ENCODE data around the gene HMGB1.

Gene HMGB1

DNA sequence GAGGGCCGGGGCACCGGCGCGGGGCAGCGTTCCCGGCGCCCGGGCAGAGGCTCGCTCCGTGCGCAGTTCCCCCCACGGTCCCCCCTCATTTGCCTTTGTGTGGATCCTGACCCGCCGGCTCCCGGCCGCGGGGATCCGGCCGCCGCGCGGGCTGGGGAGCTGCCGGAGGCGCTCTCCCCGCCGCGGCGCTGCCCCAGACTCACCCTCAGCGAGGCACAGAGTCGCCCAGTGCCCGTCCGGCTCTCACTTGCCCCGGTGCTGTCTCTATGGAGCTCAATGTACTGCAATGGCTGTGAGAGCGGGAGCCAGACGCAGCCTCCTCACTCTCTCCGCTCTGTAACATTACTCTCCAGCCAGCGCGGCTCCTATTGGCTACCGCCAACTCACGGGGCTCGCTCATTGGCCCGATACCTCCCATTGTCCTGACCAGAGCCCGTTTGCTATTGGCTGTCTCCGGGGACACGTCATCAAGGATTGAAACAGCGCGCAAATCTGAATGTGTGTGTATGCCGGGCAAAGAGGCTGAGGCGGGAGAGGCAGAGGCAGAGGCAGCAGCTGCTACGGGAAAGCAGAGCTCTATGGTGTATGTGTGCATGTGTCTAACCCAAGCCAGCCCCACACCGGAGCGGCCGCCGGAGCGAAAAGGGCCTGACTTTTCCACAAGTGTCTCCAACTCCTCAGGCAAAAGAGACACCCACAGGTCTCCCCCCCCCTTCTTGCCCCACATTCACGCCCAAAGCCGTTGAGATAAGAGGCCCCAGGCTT lies at the start of gene HMGB1:
HMGB1 (minus strand) TSS at position 344 of the 765 bp plus-strand sequence. CDS start 2,256 bp downstream, outside the sequence.
- peak; percentile 35 for FAIRE-seq

DNA sequence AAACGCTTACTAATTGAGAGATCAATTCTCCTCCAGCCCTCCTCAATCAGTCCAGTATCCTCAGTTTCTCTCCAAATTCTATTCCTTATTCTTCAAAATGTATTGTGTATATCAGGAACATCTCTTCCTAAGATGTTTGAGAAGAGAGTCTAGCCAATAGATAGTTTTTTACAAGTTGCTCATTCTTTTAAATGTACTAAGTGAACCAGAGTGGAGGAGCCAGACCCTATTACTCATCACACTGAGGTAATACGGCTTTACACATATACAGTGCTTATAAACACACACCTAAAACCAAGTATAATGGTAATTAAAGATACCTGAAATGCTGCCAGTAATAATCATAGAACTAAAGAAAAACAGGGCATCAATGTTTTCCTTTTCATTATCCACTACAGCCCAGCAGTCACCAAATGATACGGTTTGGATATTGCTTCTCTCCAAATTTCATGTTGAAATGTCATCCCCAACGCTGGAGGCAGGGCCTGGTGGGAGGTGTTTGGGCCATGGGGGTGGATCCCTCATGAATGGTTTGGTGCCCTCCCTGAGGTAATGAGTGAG lies 45.2 kb upstream of the HMGB1 start:
- FAIRE-seq (no peak), DNase-seq (ENCODE audit: low spot score) (no peak)

More for the DNA sequence above, at the start of gene HMGB1:
- DNase-seq (ENCODE audit: low spot score) = peak; percentile 93

DNA sequence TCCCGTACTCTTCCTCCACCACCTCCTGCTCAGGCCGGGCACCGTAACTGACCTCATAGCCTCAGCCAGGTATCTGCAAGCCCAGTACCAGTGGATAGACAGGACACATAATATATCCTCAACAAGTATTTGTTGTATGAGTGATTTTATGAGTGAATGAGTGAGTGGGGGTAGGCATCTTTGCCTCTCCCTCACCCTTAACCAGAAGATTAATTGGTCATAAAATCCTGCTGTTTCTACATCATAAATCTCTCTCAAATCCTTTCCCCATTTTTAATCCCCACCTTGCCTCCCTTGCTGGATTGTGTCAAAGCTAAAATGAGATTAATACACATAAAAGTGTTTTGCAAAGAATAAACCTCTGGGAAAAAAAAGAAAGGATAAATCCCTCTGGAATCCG lies 44.4 kb upstream of the HMGB1 start:
- DNase-seq (ENCODE audit: low spot score) = no peak
- no peak for FAIRE-seq

DNA sequence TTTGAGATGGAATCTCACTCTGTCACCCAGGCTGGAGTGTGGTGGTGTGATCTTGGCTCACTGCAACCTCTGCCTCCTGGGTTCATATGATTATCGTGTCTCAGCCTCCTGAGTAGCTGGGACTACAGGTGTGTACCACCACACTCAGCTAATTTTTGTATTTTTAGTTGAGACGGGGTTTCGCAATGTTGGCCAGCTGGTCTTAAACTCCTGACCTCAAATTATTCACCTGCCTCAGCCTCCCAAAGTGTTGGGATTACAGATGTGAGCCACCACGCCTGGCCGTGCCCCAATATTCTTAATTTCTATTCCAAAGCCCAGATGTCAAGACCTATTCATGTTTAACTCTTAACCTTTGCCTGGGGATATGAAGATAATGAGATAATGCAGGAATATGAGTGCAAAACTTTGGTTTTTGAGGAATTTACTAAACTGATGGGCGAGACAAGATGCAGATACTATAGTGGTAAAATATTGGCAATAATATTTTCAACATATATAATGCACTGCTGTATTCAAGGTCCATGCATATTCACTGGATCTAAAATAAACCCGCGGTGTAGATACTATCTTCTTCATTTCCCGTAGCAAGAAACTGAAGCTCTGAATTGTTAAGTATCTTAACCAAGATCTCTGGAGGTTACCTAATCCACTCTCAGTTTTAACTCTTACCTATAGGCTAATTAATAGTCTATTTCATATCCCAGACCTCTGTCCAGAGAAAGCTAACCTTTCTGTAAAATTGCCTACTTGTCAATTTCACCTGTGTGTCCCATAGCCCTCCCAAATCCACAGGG lies 43.7 kb upstream of the HMGB1 start:
- FAIRE-seq = no peak
- DNase-seq (ENCODE audit: low spot score) = no peak

DNA sequence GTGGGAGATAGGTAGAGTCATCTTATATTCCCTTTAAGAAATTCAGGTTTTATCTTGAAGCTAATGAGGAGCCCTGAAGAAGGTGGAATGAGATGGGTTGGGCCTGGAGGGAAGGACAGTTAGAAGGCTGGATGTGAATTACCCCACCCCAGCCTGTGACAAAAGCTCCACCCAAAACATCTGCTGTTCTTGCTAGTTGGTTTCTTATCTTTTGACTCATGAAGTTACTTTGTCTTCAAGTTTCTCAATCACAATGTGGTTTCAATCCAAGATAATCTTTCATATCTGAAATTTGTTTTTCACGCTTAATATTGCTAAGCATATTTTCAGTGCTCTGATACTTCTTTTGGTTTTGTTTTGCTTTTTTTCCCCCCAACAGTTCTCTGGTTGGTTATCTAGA lies 38.3 kb upstream of the HMGB1 start:
- DNase-seq (ENCODE audit: low spot score) (no peak), FAIRE-seq (no peak)

DNA sequence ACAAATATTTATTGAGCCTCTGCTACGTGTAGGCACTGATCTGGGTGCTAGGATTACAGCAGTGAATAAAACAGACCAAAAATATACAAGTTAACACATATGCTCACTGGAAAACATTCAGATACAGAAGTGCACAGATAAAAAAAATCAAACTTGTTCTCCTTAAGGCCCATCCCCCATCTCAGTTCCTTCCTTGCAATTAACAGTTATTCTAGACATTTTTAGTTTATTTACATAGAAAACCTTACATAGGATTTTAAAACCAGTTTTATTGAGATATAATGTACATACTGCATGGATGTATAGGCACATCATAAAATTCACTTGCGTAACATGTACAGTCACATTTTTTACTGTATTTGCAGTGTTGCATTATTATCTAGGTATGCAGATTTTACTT lies 36.5 kb upstream of the HMGB1 start:
- DNase-seq (ENCODE audit: low spot score) = no peak
- no peak for FAIRE-seq

DNA sequence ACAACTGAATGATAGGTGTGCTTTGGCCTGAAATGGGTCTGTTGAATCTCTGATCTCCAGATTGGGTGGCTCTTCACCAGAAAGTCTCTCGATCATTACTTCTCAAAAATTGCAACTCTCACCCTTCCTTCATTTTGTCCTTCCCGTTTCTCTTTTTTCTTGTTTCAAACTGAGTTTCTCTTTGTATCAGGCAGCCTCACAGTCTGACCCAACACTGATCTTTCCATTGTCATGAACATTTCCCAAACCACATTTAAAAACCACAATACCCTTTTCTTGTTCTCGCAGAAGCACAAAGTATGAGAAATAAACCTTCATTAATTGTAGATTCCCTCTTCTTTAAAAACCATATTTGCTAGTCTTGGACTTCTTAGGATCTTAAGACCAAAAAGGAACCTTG lies 33.6 kb upstream of the HMGB1 start:
- FAIRE-seq (no peak), DNase-seq (ENCODE audit: low spot score) (no peak)

DNA sequence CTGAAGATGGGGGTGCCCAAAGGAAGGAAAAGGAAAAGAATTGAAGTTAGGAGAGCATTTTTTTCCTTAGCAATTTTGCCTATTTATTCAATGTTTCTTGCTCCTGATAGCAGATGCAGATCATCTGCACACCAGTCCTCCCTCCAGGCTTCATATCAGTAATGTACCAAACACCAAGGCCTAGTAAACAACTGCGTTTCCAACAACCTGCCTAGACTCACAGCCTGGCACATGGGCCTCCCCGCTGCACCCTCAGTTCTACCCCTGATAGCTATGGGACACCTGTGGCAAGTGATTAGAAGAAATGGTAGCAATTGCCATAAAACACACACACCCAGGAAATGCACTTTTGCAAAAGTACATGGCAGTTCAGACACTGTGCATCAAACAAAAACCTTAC lies 30.4 kb upstream of the HMGB1 start:
- FAIRE-seq = no peak
- DNase-seq (ENCODE audit: low spot score) = no peak

DNA sequence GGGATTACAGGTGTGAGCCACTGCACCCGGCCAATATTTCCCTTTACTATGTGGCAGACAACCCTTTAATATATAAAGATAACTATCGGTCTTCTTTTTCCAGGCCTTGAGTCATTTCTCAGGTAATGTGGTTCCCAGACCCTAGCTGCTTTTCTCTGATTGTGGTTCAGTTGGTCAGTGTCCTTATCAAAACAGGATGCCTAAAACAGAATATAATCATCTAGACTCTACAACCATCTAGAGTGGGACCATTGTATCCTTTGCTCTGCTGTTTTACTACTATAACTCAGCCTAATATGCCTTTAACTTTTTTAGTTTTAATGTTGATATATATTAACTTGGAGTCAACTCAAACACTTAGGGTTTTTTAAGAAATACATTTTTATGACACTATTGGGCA lies 30.0 kb upstream of the HMGB1 start:
- no peak for FAIRE-seq
- no peak for DNase-seq (ENCODE audit: low spot score)

DNA sequence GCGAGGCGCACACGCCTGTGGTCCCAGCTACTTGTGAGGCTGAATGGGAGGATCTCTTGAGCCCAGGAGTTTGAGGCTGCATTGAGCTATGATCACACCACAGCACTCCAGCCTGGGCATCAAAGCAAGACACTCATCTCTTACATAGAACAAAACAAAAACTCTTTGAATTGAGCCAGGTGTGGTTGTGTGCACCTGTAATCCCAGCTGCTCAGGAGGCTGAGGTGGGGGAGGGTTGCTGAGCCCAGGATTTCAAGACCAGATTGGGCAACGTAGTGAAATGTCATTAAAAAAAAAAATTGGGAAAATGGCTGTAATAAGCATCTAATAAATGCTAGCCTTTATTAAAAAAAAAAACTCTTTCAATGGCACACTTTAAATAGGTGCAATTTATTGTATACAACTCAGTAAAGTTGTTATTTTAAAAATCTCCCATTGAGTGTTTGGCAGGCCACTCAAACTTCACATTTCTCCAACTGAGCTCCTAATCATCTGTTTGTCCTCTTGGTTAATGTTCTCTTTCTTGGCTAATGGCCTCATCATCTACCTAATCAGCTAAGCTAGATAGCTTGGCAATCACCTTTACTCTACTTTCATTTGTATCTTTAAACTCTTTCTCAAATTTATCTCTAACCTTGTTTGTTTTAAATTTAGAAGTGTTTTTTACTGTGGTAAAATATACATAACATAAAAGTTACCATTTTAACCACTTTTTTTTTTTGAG lies 28.1 kb upstream of the HMGB1 start:
- DNase-seq (ENCODE audit: low spot score) = no peak
- no peak for FAIRE-seq

DNA sequence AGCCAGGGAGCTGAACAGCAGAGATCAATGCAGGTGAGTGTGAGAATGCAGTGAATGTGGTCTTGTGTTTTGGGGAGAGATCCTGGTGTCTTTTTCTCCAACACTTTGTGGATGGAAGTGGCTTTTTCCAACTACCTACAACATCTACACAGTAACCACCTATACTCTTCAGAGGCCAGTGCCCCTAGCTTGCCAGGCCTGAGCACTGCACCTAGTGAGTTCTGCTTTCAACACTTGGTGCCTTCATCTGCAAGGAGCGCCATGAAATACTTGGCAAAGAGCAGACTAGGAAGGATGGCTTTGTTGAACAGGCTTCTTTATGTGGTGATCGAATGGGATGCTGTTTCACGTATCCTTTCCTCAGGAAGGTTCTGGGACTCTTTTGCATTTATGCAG lies 21.3 kb upstream of the HMGB1 start:
- FAIRE-seq = no peak

DNA sequence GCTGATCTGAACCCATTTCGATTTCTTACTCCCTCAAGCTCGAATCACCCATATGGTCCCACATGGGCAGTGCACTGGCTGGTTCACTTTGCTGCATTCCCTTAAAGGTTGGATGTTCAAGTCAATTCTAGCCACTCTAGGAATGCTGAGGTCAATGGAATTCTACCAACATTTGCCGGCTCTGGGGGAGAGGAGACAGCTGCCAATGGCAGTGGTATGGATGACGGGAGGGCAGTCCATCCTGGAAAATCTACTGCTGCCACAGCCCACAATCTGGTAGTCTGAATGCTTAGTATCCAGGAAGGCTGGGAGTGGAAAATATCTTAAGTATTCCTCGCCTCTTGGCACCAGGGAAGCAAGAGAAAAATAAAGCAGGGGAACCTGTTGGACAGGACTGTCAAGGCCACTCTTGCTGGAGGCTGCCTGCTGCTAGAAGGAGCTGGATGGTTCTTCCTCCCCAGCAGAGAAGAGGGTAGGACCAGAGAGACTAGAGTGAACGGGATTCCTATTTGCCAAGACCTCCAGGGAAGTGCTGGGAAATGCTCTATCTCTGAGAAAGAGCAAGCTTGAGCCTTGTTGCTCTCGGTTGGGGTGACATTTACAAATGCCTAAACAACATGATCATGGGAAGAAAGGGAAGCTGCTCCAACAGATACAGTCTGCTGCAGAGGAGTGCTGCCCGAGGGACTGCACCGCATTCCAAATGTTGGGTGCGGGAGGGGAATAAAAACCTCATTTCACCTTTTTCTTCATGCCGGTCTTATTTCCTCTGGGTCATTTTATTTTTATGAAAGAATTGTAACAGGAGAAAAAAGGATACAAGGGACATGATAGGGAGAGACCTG lies 20.7 kb upstream of the HMGB1 start:
- DNase-seq (ENCODE audit: low spot score) (no peak), FAIRE-seq (no peak)

More for the DNA sequence above, 21.3 kb upstream of the HMGB1 start:
- no peak for DNase-seq (ENCODE audit: low spot score)

DNA sequence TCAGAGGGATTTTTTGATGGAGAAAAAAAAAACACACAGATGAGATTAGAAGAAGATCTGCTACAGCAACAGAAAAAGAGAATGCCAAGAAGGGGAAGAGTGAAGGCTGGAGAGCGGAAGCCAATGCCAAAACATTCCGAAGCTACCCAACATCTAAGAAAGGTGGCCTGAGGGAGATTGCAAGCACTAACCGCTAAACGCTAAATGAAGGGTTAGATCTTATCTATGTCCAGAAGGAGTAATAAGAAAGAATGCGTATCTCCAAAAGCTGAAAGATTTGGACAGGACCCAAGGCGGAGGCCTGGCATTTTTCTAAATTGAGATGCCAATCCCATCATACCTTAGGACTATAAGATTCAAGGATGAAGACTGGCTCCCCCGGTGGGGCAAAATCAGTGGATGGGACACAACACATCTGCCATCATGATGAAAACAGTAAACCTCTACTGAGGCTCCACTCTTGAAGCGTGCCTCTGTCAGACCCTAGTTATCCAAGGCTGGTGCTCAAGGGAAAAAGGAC lies 15.6 kb upstream of the HMGB1 start:
- FAIRE-seq = no peak
- no peak for DNase-seq (ENCODE audit: low spot score)

DNA sequence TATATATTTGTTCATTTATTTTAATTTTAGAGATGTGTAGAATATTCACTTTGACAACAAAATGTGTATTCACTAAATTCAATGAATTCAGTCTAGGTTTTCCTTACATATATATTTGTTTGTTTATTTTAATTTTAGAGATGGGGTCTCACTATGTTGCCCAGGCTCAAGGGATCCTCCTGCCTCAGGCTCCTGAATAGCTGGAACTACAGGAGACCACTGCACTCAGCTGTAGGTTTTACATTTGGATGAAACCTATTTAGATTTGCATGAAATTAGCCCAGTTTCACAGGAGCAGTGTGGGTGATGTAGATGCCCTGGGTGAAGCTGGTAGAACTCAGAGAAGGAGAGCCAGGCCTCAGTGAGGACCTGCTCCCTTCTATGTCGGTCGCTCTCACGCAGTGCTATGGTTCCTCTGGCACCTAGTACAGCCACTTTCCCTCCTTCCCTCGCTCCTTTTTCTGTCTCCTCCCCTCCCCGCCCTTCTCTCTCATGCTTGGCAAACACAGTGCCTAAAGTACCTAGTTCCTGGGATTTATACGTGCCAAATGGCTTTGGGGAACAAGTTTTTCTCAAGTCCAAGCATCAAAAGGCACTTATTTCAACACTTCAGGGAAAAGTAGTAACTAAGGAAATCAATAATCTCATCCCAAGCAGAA lies 14.7 kb upstream of the HMGB1 start:
- no peak for FAIRE-seq
- no peak for DNase-seq (ENCODE audit: low spot score)

DNA sequence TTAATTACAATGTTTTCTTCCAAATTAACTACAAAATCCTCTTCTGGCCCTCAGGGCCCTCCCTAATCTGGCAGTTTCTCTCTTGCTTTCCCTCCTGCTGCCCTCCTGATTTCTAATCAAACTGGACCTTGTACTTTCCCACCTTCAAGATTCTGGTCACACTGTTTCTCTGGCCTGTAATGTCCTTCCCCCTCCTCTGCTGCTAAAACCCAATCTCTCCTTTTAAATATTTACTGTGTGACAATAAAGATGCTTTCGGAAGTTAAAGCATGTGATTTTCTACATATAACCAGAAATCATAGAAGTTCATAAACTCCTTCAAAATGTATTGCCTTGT lies 14.1 kb upstream of the HMGB1 start:
- no peak for FAIRE-seq
- no peak for DNase-seq (ENCODE audit: low spot score)

DNA sequence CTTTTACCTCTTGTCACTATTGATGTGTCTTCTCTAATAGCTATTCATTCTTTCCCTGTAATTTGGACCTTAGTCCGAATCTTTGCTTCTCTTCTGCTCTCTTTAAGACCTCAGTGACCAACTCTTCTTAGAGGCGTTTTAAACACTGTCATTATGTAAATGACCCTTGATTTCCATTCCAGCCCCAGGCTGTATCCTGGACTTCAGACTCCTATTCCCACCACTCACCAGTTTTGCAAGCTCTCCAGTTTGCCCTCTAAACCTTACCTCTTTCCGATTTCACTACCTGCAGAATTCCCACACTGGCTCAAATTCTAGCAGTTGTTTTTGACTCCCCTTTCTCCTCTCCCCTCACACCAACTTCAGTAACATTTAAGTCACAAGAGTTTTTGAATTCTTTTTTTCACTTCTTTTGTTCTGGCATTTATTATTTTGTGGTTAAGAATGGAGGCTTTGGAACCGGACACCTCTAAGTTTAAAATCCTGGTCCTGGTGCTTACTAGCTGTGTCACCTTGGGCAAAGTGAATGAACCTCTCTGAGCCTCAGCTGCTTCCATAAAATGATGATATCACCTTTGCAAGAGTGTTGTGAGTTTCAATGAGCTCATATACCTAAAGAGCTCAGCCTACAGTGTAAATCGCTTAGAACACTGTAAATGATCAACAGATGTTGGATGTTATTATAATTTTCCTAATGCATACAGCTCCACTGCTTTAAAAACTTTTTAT lies 13.6 kb upstream of the HMGB1 start:
- DNase-seq (ENCODE audit: low spot score) (no peak), FAIRE-seq (no peak)

DNA sequence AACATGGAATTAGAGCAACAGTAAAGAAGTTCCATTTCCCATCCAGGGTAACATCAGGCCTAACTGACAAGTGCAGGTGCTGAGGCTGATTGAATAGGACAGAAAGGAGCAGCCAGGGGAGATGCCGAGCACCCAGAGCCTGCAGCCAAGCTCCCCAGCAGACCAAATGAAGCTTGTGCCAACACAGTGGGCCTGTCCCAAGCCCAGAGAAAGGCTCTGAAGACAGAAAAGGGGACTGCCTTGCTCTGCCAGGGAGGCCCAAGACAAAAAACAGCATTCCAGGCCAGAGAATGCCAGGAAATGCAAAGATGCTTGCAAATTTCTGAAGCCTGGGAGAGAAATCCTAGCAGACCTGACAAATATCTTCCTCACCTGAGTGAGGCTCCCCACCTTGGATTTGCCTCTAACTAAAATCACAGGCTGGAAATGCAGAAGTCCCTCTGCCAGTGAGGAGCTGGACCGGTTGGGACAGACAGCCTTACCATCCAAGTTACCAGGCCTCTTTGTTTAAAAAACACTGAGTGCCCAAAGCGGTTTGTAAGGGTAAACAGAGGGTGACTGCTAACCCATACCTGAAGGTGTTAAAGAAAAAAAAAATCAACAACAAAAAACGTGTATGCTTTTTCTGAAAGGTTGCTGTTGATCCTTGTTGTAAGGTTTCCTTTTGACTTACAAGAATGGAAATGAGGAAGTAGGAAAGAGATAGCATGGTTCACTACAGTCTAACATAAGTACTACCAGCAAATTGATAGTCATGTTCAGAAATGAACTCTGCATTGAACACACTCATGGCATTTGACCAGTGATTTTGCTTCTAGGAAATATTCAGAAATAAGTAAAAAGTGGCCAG lies 11.8 kb upstream of the HMGB1 start:
- no peak for DNase-seq (ENCODE audit: low spot score)
- FAIRE-seq = no peak

DNA sequence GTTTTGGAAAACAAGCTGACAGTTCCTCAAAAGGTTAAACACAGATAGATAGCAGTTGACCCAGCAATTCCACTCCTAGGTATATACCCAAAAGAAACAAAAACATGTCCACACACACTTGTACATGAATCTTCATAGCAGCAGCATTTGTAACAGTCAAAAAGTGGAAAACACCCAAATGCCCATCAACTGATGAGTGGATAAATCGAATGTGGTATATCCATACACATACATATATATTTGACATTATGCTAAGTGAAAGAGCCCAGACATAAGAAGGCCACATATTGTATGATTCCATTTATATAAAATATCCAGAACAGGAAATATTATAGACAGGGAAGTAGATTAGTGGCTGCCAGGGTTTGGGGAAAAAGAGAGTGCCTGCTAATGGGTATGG lies 7.9 kb upstream of the HMGB1 start:
- DNase-seq (ENCODE audit: low spot score) (no peak), FAIRE-seq (no peak)

DNA sequence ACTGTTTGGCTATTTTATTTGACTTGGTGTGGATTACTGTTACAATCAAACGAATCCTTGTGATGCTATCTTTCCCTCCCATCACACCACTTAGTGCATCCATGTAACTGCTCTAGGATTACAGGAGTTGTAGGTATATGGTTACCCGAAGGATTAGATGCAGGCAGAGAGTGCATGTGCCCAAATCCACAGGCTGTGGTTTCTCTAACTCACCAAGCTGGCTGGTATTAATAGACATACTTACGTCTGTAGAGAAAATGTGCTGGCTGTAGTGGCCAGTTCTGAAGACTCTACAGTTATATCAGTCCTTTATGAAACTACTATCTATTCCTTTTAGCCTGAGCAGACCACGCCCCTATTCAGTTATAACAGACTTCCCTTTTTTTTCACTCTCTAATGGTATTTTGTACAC lies 1.1 kb upstream of the HMGB1 start:
- no peak for FAIRE-seq
- DNase-seq (ENCODE audit: low spot score) = no peak

Data from urothelium cell line (cell line).